Measurements from ENCODE around the gene CARD14. TPM values are rescaled to one million over a fixed set of nuclear protein-coding genes. Genes with fewer than 3 reads are reported as not detected.
"Not testable (repeated sequence)": the region's sequence is repeated elsewhere in the genome, so short reads cannot be mapped to it uniquely, and the experiment has no call there.

CARD14 gene
- total RNA-seq, 1 experiment from 2014 or later: not detected

DNA sequence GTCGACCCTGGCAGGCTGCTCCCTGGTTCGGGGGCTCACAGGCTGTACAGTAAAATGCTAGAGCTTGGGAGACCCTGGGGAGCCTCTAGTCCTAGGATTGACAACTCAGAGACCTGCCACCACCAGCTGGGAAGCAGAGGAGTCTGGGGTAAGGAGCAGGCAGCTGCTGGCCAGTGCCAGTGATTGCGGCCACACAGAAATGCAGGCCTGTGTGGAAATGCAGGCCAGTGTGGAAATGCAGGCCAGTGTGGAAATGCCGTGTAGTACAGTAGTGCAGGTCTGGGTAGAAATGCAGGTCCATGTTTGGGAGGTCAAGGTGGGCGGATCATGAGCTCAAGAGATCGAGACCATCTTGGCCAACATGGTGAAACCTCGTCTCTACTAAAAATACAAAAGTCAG is 26.8 kb downstream of the CARD14 start:
- in situ Hi-C loops (cut with HindIII; ENCODE audit: low pct_unique_long_range_greater_than_20kb, low sequenced_read_pairs): no loop called here
- no peak for DNase-seq (ENCODE audit: low read depth)

DNA sequence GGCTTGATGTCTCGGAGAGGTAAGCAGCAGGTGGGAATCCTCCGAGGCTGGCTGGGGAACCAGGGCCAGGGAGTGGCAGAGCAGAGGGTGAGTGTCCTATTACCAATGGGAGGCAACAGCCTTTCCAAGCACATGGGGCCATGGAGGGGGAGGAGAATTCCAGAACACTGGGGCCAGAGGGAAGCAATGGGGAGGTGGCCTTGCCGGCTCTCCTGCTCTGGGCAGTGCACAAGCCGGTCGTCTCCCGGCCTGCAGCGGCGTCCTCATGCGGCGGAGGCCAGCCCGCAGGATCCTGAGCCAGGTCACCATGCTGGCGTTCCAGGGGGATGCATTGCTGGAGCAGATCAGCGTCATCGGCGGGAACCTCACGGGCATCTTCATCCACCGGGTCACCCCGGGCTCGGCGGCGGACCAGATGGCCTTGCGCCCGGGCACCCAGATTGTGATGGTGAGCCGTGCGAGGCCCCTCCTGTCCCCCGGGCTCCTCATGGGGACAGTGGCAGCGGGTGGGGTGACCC is 28.4 kb downstream of the CARD14 start:
- in situ Hi-C loops (cut with HindIII; ENCODE audit: low pct_unique_long_range_greater_than_20kb, low sequenced_read_pairs): no loop called here
- DNase-seq (ENCODE audit: low read depth): no peak

DNA sequence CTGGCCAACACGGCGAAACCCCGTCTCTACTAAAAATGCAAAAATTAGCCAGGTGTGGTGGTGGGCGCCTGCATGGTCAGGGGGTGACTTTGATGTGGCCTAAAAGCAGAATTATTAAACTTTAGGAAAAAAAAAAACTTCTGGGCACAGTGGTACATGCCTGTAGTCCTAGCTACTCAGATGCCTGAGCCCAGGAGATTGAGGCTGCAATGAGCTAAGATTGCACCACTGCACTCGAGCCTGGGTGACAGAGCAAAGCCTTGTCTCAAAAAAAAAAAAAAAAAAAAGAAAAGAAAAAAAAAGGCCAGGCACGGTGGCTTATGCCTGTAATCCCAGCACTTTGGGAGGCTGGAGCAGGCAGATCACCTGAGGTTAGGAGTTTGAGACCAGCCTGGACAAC is 29.5 kb downstream of the CARD14 start:
- DNase-seq (ENCODE audit: low read depth); in situ Hi-C loops (cut with HindIII; ENCODE audit: low pct_unique_long_range_greater_than_20kb, low sequenced_read_pairs): not testable (repeated sequence)

DNA sequence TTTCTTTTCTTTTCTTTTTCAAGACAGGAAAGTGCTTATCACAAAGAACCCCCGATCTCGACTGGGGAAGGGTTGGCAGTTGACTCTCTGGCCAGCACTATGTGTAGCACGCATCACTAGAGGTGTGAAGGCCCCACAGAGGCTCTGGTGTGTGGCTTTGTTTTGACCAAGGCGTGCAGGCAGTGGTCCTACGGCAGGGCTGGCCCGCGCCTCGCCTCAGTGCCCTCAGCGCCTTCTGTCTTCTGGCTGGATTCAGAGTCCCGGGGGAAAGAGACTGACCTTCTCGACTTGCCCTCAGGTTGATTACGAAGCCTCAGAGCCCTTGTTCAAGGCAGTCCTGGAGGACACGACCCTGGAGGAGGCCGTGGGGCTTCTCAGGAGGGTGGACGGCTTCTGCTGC is 31.6 kb downstream of the CARD14 start:
- in situ Hi-C loops (cut with HindIII; ENCODE audit: low pct_unique_long_range_greater_than_20kb, low sequenced_read_pairs): no loop called here
- DNase-seq (ENCODE audit: low read depth): no peak

DNA sequence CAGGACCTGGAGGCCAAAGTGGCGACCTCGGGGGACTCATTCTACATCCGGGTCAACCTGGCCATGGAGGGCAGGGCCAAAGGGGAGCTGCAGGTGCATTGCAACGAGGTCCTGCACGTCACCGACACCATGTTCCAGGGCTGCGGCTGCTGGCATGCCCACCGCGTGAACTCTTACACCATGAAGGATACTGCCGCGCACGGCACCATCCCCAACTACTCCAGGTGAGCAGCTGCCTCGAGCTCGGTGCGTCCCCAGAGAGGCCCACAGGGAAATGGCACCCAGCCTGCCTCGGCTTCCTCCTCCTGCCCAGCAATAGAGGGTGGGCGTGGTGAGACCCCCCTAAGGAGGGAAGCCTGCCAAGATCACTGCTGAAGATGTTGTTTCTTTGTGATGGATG is 32.4 kb downstream of the CARD14 start:
- in situ Hi-C loops (cut with HindIII; ENCODE audit: low pct_unique_long_range_greater_than_20kb, low sequenced_read_pairs): no loop called here
- DNase-seq (ENCODE audit: low read depth): no peak

DNA sequence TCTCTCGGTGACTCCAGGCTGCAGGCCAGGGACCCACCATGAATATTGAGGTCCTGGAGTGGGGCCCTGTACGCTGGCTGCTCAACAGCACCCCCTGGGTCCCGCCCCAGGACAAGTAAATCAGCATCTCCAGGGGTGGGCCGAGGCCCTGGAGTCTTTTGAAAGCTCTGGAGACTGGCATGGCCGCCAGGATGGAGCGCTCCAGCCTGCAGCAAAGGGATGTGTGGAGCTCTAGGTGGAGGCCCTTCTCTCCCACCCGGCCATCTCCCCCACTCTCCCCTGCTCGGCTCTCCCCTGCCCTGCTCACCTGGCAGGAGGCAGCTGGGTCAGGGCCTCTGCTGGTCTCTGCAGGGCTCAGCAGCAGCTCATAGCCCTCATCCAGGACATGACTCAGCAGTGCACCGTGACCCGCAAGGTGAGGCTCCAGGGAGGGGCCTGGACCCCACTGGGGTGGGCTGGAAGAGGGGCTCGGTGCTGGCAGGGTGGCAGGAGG is 33.7 kb downstream of the CARD14 start:
- in situ Hi-C loops (cut with HindIII; ENCODE audit: low pct_unique_long_range_greater_than_20kb, low sequenced_read_pairs): no loop called here
- DNase-seq (ENCODE audit: low read depth): no peak

DNA sequence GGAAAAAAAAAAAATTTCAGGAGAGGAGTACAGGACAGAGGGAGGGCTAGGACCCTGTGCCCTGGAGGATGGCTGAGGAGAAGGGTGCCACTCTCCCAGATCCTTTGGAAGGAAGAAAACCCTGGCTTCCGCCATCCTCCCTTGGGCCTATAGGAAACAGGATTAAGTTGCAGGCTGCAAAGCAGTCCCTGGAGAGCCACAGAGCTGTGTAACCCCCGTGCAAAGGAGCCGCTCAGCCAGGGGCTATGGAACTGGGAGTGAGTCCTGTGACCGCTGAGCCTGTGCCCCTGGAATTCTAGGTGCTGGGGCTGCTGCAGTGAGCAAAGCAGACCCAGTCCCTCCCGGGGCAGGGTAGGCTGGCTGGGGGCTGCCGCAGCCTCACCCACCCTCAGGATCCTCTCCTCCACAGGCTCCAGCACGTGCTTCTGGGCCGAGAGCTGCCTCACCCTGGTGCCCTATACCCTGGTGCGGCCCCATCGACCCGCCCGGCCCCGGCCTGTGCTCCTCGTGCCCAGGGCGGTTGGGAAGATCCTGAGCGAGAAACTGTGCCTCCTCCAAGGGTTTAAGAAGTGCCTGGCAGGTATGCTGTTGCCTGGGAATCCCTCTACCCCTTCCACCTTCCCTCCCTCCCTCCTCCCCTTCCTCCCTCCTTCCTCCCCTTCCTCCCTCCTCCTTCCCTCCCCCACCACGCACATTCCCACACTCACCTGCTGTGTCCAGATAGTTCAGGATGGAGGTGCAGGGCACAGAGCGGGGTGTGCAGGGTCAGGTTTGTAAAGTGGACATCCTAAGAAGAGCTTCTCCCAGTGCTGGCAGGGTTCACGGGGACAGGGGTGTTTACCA is 35.0 kb downstream of the CARD14 start:
- in situ Hi-C loops (cut with HindIII; ENCODE audit: low pct_unique_long_range_greater_than_20kb, low sequenced_read_pairs): no loop called here
- DNase-seq (ENCODE audit: low read depth): no peak

DNA sequence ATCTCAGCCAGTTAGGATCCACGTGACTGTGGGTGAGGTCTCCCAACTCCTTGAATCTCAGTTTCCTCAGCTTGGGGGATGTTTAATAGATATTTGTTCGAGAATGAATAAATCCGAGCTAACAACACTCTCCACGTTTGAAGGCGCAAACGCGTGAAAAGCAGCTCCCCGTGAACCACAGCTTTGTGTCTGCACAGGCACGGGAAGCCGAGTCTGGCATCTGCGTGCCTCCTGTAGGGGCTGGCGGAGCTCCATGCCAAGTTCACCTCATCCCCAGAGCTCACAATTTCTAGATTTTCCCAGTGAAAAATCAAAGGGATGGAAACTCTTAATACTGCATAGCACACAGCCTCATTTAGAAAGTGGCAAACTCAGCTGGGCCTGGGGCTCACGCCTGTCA is 36.0 kb downstream of the CARD14 start:
- no peak for DNase-seq (ENCODE audit: low read depth)
- in situ Hi-C loops (cut with HindIII; ENCODE audit: low pct_unique_long_range_greater_than_20kb, low sequenced_read_pairs): no loop called here

DNA sequence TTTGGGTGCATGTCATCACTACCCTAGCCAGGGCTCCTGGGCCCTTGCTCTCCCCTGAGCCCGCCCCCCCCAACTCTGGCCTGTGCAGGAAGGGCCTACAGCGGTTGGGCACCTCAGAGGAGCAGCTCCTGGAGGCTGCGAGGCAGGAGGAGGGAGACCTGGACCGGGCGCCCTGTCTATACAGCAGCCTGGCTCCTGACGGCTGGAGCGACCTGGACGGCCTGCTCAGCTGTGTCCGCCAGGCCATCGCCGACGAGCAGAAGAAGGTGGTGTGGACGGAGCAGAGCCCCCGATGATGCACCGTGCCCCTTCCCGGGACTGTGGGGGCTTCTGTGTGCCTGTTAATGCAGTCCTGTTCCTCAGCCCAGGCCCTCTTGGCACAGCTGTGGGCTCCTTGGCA is 38.2 kb downstream of the CARD14 start:
- in situ Hi-C loops (cut with HindIII; ENCODE audit: low pct_unique_long_range_greater_than_20kb, low sequenced_read_pairs): no loop called here
- DNase-seq (ENCODE audit: low read depth): no peak

DNA sequence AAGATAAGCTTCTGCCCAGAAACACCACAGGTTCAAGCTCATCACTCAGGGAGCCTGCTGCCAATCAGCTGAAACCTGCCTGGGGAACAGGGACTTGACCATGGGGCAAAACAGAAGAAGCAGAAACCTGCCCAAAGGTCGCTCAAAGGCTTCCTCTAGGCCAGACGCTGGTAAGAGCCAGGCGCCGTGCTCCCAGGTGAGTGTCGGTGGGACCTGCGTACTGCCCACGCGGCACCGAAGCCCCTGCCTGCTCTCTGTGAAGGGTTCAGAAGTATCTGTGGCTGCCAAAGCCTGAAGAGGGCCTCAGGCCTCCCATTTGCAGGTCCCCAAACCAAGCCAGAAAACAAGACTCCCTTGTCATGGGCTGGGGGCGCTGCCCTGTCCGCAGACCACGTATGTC is 39.9 kb downstream of the CARD14 start:
- in situ Hi-C loops (cut with HindIII; ENCODE audit: low pct_unique_long_range_greater_than_20kb, low sequenced_read_pairs): no loop called here
- no peak for DNase-seq (ENCODE audit: low read depth)

DNA sequence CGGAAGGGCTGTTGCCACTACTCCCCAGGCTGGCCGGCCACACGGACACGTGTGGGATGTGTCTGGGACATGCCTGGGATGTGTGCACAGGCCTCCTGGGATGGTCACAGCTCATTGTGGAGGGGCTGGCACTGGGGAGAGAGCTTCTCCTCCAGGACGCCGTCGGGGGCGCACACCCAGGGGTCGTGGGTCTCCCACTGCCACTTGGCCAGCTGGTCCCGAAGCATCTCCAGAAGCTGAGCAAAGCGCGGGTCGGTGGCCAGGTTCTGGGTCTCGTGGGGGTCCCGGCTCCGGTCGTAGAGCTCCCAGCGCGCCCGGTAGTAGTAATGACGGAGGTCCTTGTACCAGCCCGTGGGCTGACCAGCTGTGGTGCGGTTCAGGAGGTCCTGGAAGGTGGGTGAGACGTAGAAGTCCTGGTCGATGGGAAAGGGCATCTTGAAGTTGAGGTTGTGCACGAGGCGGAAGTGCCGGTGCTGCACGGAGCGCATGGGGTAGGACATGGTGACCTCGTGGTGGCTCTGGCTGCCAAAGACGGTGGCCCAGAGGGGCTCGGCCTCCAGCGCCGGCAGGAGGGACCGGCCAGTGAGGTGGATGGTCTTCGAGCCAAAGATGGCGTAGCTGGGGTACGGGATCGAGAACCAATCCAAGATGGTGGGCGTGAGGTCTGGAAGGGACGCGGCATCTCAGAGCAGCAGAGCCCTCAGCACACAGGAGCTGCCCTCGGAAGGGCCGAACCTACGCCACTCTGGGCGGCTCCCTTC is 40.7 kb downstream of the CARD14 start:
- in situ Hi-C loops (cut with HindIII; ENCODE audit: low pct_unique_long_range_greater_than_20kb, low sequenced_read_pairs): no loop called here
- DNase-seq (ENCODE audit: low read depth): no peak

DNA sequence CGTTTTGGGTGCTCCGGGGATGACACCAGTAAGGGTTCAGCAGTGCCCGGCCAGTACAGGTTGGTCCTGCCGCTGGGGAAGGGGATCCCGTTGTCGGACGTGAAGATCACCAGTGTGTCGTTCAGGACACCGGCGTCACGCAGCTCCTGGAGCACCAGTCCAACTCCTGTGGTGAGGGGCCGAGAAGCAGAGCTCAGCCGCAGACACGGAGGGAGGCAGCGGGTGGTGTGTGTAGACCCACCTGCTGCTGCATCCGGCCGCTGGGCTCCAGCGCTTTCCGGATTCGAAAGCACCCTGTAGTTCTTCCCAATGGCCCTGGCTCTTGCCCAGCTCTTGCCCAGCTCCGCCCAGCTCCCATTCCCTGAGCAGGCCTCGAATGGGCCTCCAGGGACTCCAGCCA is 42.3 kb downstream of the CARD14 start:
- in situ Hi-C loops (cut with HindIII; ENCODE audit: low pct_unique_long_range_greater_than_20kb, low sequenced_read_pairs): no loop called here
- no peak for DNase-seq (ENCODE audit: low read depth)

DNA sequence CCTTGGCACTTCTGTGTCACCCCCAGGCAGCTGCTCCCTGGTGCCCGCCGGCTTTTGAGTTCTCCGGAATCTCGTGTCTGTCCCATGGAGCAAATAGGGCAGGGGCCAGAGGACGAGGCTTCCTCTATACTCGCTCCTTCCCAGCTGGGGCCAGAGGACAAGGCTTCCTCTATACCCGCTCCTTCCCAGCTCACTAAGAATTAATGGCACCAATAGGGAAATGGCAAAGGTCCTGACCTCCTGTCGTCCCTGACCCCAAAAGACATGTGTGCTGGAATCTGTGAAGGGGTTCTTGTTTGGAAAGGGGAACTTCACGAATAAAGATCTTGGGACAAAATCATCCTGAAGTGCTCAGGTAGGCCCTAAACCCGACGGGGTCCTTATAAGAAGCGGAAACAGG is 42.7 kb downstream of the CARD14 start:
- no peak for DNase-seq (ENCODE audit: low read depth)
- in situ Hi-C loops (cut with HindIII; ENCODE audit: low pct_unique_long_range_greater_than_20kb, low sequenced_read_pairs): no loop called here

DNA sequence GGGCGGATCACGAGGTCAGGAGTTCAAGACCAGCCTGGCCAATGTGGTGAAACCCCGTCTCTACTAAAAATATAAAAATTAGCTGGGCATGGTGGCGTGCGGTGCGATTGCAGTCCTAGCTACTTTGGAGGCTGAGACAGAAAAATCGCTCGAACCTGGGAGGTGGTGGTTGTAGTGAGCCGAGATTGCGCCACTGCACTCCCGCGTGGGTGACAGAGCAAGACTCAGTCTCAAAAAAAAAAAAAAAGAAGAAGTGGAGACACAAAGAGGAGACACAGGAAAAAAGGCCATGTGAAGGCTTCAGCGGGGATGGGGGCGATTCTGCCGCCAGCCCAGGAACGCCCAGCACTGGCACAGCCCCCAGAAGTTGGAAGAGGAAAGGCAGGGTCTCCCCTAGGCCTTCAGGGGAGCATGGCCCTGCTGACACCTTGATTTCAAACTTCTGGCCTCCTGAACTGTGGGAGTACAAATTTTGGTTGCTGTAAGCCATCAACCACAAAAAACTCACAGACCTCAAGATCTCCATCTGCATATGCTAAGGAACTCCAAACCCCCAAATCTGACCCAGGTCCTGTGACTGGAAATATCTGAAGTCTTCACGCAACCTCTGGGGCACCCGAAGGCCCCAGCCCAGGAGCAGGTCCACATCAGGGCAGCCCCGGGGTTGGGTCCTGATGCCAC is 43.3 kb downstream of the CARD14 start:
- in situ Hi-C loops (cut with HindIII; ENCODE audit: low pct_unique_long_range_greater_than_20kb, low sequenced_read_pairs): no loop called here
- no peak for DNase-seq (ENCODE audit: low read depth)

DNA sequence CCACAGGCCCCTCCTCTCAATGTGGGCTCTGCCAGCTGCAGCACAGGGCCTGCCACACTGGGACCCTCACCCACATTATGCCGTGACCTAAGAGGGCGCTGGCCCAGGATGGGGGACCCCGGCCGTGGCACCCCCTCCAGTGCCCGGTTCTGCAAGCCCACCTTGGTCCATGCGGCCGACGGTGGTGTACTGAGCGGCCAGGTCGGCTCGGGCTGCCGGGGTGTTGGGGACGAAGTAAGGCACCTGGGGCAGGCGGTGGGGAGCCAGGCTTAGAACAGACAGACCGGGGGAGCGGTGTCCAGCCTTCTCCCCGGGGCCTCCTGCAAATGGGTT is 43.8 kb downstream of the CARD14 start:
- in situ Hi-C loops (cut with HindIII; ENCODE audit: low pct_unique_long_range_greater_than_20kb, low sequenced_read_pairs): no loop called here
- no peak for DNase-seq (ENCODE audit: low read depth)

DNA sequence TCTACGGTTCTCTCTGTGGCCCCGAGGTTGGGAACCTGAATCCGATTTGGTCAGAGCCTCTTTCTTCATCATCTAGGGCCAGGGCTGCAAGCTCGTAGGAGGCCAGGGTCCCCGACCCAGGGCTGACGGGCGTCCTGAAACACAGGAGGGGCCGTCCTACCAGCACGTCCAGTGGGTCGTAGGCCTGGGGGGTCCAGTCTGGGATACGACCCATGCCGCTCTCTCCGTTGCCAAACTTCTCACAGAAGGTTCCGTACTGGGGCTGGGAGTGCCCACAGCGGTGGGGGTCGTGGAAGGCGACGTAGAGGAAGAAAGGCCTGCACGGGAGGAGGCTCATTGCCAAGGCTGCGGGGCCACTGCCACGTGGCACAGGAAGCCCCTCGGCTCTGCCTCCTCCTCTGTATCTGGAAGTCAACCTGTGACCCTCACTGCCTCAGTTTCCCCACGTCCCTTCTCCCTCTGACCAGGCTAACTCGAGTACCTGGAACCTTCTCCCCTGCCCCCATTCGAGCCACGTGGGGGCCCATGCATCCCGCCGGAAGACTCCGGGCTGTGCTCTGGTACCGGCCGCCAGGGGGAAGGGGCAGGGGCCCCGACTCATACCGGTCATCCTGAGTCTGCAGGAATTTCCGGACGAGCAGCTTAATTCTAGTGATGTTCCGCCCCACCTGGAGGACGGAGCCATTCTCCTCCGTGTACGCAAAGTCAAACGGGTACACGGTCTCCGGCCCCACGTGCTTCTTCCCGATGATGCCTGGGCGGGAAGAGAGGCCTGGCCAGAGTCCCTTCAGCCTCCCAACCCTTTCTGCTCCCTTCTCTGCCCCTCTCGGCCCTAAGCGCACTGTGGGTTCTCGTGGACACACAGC is 44.4 kb downstream of the CARD14 start:
- no peak for DNase-seq (ENCODE audit: low read depth)
- in situ Hi-C loops (cut with HindIII; ENCODE audit: low pct_unique_long_range_greater_than_20kb, low sequenced_read_pairs): no loop called here

DNA sequence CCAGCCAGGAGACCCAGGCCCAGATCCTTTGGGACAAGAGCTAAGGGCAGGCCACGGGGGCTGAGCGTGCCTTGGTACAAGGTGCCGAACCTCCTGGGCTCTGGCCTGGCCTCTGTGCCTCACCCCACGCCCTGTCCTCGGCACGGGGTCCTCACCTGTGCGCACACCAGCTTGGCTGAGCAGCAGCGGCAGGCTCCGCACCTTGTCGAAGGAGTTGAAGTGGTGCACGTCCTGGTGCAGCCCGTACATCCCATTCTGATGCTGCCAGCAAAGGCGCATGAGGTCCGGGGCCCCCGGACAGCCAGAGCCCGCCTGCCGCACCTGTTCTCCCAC is 45.0 kb downstream of the CARD14 start:
- in situ Hi-C loops (cut with HindIII; ENCODE audit: low pct_unique_long_range_greater_than_20kb, low sequenced_read_pairs): no loop called here
- DNase-seq (ENCODE audit: low read depth): no peak

Measured in Caki2 (cell line).